Psoas muscle (tissue), 8 donors: ENCODE results near the gene SPNS2. TPM values are rescaled to one million over a fixed set of nuclear protein-coding genes. Genes with fewer than 3 reads are reported as not detected.

Source experiments
- ATAC-seq, 4 donors: fragments of 200-7000 bp; cut with Tn5 transposase; one replicate each; pipeline ENCODE4 v1.9.1; 2020; ENCODE audit warnings: moderate library complexity in 3 of 4, mild to moderate bottlenecking in 2 of 4
- DNase-seq, 2 donors: peaks; one replicate each; pipeline ENCODE4 v3.0.0-alpha.2; 2020
- H3K27ac ChIP-seq: fragments of 200-600 bp; one replicate; pipeline ENCODE4 v1.8.0; 2022
- H3K27me3 ChIP-seq, 3 donors: fragments of 200-600 bp in 1 of 3; one replicate each; pipeline versions ENCODE4 v1.6.1 to v1.8.0; 2013 to 2022; ENCODE audit warnings: low read length in 2 of 3, mild to moderate bottlenecking in 2 of 3, moderate library complexity in 1 of 3; ENCODE audit not compliant: insufficient read depth in 3 of 3
- H3K36me3 ChIP-seq, 2 donors: fragments of 200-600 bp in 1 of 2; one replicate each; pipeline versions ENCODE4 v1.6.1 to v1.8.0; 2013 to 2022; ENCODE audit warnings: low read depth in 1 of 2, mild to moderate bottlenecking in 1 of 2, moderate library complexity in 1 of 2; ENCODE audit not compliant: insufficient read depth in 1 of 2
- H3K4me1 ChIP-seq: fragments of 200-600 bp; one replicate; pipeline ENCODE4 v1.8.0; 2022
- H3K4me3 ChIP-seq: fragments of 200-600 bp; one replicate; pipeline ENCODE4 v1.8.0; 2022; ENCODE audit warnings: mild to moderate bottlenecking
- H3K9me3 ChIP-seq: fragments of 200-600 bp; one replicate; pipeline ENCODE4 v1.8.0; 2022
- WGBS, 3 donors: extraction: QIAGEN DNeasy Blood & Tissue Kit; methylation state at CpG; one replicate each; pipeline versions ENCODE4 v1.1.6 to v1.1.7; 2013; 5-methylcytosine and 5-hydroxymethylcytosine counted together
- intact Hi-C, 2 donors: fragments of 100-400 bp; cut with DNase I; formaldehyde crosslinking; loops; one replicate each; pipeline versions ENCODE4 v1.11.0 to v1.14.2; 2022
- polyA plus RNA-seq, 3 donors: library from polyadenylated mRNA; stranded (reverse); fragments of 200-250 nt; gene quantifications; one replicate each; pipeline ENCODE4 v1.2.3, GENCODE V29; 2013
- total RNA-seq, 4 donors: library from RNA; stranded (reverse); fragmentation: NEBNext Ultra II Directional in 2 of 4; extraction: Animal tissue kit (Norgen Biotek cat#: 25700) in 2 of 4; gene quantifications; one replicate each; pipeline versions ENCODE4 v1.2.1 to v1.2.4, GENCODE V29; 2021 to 2023
- TF ChIP-seq, protein P1 (sequence below): fragments of 200-600 bp; IDR thresholded peaks from one replicate; pipeline ENCODE4 v1.8.0; 2022; ENCODE audit warnings: antibody characterized with exemption
- donor health status: healthy with polysubstance abuse.
- donor health status: DM: no; HTN: no; CAD: no; lungs with moderate emphysema.
- donor health status: Bipolar disorder and iron deficiency.
- donor health status: healthy.
- donor health status: DM: yes; HTN: yes; CAD: no.
- donor health status: DM: no; HTN: no; CAD: no.
- donor health status: DM: no; HTN: no; CAD: no.
- donor health status: DM: yes; HTN: yes; CAD: no.

SPNS2 gene
- total and polyA plus RNA-seq, 7 donors: 3.5 to 10.6 (median 6.4) TPM

DNA sequence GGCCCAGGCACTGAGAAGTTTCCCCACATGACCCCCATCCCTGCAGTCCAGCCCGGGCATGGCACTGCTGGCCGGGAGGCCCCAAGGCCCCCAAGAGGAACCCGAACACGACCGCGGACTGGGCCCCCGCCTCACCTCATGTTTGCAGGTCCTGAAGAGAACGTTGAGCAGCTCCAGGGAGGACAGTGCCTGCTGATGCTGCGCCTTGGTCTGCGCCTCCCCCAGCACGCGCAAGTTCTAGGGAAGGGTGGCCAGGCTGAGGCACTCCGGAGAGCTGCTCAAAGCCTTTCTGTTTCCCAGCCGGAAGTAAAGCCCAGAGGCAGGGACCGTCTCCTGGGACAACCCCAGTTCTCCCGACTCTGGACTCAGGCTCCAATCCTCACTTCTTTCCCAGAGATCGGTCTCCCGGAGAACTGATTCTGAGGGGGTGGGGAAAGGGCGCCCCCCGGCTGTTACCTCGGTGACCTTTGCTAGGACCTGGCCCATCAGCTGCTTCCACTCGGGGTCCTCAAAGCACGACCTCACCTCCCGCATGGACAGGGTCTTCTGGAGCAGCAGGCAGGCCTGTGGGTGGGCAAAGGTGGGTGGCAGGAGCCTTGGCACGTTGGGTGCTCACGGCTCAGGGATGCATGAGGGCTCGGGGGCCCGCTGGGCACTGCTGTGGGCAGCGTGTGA, 42.8 kb downstream of the SPNS2 start:
- Histone ChIP-seq H3K4me1 (peaks cover 13% of the 10 kb centered on the region), H3K27ac (peak overlapping the region; percentile 36), H3K4me3 (no peak overlapping the region), H3K27me3 (no peaks in the 10 kb centered on the region), H3K9me3 (no peaks in the 10 kb centered on the region), H3K36me3 (peaks cover 3 to 80% of the 10 kb centered on the region in 2 donors)
- 62 to 69% (median 64%) methylated on average over 29 of the region's 29 CpGs for WGBS, 3 donors
- peak; percentile 11 to 57 for DNase-seq
- ATAC-seq: no peak
- intact Hi-C loops: loop anchor here (5.0 kb wide), 1 partner anchor 119 kb away; no protein-coding TSS in a partner anchor
- TF ChIP-seq, protein P1, sequence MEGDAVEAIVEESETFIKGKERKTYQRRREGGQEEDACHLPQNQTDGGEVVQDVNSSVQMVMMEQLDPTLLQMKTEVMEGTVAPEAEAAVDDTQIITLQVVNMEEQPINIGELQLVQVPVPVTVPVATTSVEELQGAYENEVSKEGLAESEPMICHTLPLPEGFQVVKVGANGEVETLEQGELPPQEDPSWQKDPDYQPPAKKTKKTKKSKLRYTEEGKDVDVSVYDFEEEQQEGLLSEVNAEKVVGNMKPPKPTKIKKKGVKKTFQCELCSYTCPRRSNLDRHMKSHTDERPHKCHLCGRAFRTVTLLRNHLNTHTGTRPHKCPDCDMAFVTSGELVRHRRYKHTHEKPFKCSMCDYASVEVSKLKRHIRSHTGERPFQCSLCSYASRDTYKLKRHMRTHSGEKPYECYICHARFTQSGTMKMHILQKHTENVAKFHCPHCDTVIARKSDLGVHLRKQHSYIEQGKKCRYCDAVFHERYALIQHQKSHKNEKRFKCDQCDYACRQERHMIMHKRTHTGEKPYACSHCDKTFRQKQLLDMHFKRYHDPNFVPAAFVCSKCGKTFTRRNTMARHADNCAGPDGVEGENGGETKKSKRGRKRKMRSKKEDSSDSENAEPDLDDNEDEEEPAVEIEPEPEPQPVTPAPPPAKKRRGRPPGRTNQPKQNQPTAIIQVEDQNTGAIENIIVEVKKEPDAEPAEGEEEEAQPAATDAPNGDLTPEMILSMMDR: no peak

- TF ChIP-seq, protein P1: no peak
- no peak for ATAC-seq
- peaks cover 3 to 87% of the 10 kb centered on the region in 2 donors for H3K36me3 ChIP-seq
- 87 to 90% (median 89%) methylated on average over 14 of the region's 14 CpGs for WGBS, 3 donors
- peak in 1 of 2 donors; percentile 7 for DNase-seq
- intact Hi-C loops: loop anchor here (5.0 kb wide), 1 partner anchor 120 kb away; no protein-coding TSS in a partner anchor
- peaks cover 8% of the 10 kb centered on the region for H3K4me1 ChIP-seq
- no peak overlapping the region for H3K27ac ChIP-seq
- no peaks in the 10 kb centered on the region for H3K9me3 ChIP-seq
- H3K4me3 ChIP-seq: no peak overlapping the region
- H3K27me3 ChIP-seq: no peaks in the 10 kb centered on the region
Measured at GRCh38 chr17:4542003-4542725, 43.5 kb downstream of the SPNS2 start.

DNA sequence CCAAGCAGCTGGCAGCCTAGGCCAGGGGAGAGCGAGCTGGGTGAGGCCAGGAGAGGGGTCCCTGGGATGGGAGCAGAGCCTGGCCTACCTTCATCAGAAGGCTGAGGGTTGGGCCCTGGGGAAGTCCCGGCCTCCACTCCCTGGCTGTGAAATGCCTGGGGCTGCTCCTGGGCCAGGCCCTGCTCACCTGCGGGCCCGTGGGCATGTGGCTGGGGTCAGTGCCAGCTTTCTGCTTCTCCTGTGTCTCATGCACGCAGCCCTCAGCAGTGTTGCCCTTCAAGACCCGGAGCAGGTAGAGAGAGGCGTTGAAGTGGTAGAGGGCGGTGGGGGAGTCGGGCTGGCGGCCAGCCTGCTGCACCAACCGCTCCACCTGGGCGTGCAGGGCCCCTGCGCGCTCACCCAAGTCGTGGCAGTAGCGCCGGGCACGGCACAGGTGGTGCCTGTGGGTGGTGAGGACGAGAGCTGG, 44.1 kb downstream of the SPNS2 start:
- TF ChIP-seq, protein P1: no peak
- DNase-seq: no peak
- Histone ChIP-seq H3K36me3 (peaks cover 3 to 87% of the 10 kb centered on the region in 2 donors), H3K4me3 (no peak overlapping the region), H3K9me3 (no peaks in the 10 kb centered on the region), H3K4me1 (peaks cover 8% of the 10 kb centered on the region), H3K27ac (no peak overlapping the region), H3K27me3 (no peaks in the 10 kb centered on the region)
- no peak for ATAC-seq
- intact Hi-C loops: loop anchor here (5.0 kb wide), 1 partner anchor 120 kb away; no protein-coding TSS in a partner anchor
- 85 to 91% (median 86%) methylated on average over 19 of the region's 19 CpGs for WGBS, 3 donors

GRCh38 chr17:4543557-4544026, 44.9 kb downstream of the SPNS2 start:
- no peaks in the 10 kb centered on the region for H3K27me3 ChIP-seq
- 75 to 85% (median 79%) methylated on average over 19 of the region's 19 CpGs for WGBS, 3 donors
- no peak for ATAC-seq
- H3K36me3 ChIP-seq: peaks cover 4 to 91% of the 10 kb centered on the region in 2 donors
- peaks cover 4% of the 10 kb centered on the region for H3K4me1 ChIP-seq
- DNase-seq: peak; percentile 14 to 55
- TF ChIP-seq, protein P1: no peak
- H3K27ac ChIP-seq: no peak overlapping the region
- no peaks in the 10 kb centered on the region for H3K9me3 ChIP-seq
- no peak overlapping the region for H3K4me3 ChIP-seq
- intact Hi-C loops: loop anchor here (5.0 kb wide), 1 partner anchor 121 kb away; no protein-coding TSS in a partner anchor
